RWPE2 (cell line): Measurements from ENCODE around the gene YPEL1.
A peak's percentile ranks its signal among the peaks of the same experiment; 100 is the strongest.
"Not testable (repeated sequence)": the region's sequence is repeated elsewhere in the genome, so short reads cannot be mapped to it uniquely, and the experiment has no call there.

ENCODE experiments used
- ATAC-seq: fragments of 200-7000 bp; cut with Tn5 transposase; 3 replicates; pipeline ENCODE4 v1.9.1; 2021; ENCODE audit warnings: low read depth
- DNase-seq: peaks from one replicate; pipeline ENCODE4 v3.0.0-alpha.2; 2020; ENCODE audit warnings: low spot score
- H3K27ac ChIP-seq: fragments of 450-650 bp; 2 replicates; pipeline ENCODE4 v1.5.1; 2017; ENCODE audit warnings: mild to moderate bottlenecking; ENCODE audit not compliant: poor library complexity, severe bottlenecking
- H3K27me3 ChIP-seq: fragments of 250-450 bp; sonication (Bioruptor Pico); 2 replicates; pipeline ENCODE4 v1.5.1; 2021; ENCODE audit warnings: mild to moderate bottlenecking, moderate library complexity; ENCODE audit not compliant: insufficient read depth, poor library complexity, severe bottlenecking
- H3K36me3 ChIP-seq: fragments of 250-450 bp; sonication (Bioruptor Pico); 2 replicates; pipeline ENCODE4 v1.5.1; 2020; ENCODE audit warnings: low read depth, mild to moderate bottlenecking, moderate library complexity
- H3K4me1 ChIP-seq: fragments of 250-450 bp; sonication (Bioruptor Pico); 2 replicates; pipeline ENCODE4 v1.5.1; 2021; ENCODE audit warnings: mild to moderate bottlenecking, moderate library complexity; ENCODE audit not compliant: insufficient read depth, poor library complexity, severe bottlenecking
- H3K4me3 ChIP-seq: fragments of 250-450 bp; sonication (Bioruptor Pico); 2 replicates; pipeline ENCODE4 v1.5.1; 2021; ENCODE audit warnings: mild to moderate bottlenecking, moderate library complexity; ENCODE audit not compliant: severe bottlenecking
- H3K9me3 ChIP-seq: fragments of 250-450 bp; sonication (Bioruptor Pico); 2 replicates; pipeline ENCODE4 v1.5.1; 2021; ENCODE audit warnings: mild to moderate bottlenecking, moderate library complexity; ENCODE audit not compliant: severe bottlenecking
- CTCF ChIP-seq: fragments of 450-650 bp; IDR thresholded peaks from one replicate; pipeline ENCODE4 v1.5.1; 2017; ENCODE audit warnings: mild to moderate bottlenecking, moderate library complexity; ENCODE audit not compliant: poor library complexity, severe bottlenecking

YPEL1 gene

GRCh38 chr22:21718499-21718898, 17.1 kb downstream of the YPEL1 start:
- Histone ChIP-seq H3K9me3 (no peaks in the 10 kb centered on the region), H3K27me3 (no peaks in the 10 kb centered on the region), H3K36me3 (no peaks in the 10 kb centered on the region), H3K4me3 (no peak overlapping the region), H3K4me1 (peaks cover 12% of the 10 kb centered on the region), H3K27ac (no peak overlapping the region)
- TF ChIP-seq CTCF, result no peak
- DNase-seq (no peak), ATAC-seq (no peak)

GRCh38 chr22:21716395-21717122, 19.0 kb downstream of the YPEL1 start:
- not testable (repeated sequence) for H3K9me3 ChIP-seq, H3K36me3 ChIP-seq, H3K27me3 ChIP-seq, DNase-seq, H3K27ac ChIP-seq, H3K4me3 ChIP-seq, ATAC-seq
- peaks cover 12% of the 10 kb centered on the region for H3K4me1 ChIP-seq

GRCh38 chr22:21714786-21715185, 20.8 kb downstream of the YPEL1 start:
- H3K27me3 ChIP-seq, result no peaks in the 10 kb centered on the region
- H3K27ac ChIP-seq, result peak overlapping the region; percentile 30
- ATAC-seq (peak; percentile 77), DNase-seq (no peak)
- H3K9me3 ChIP-seq, result no peaks in the 10 kb centered on the region
- H3K36me3 ChIP-seq, result no peaks in the 10 kb centered on the region
- no peak overlapping the region for H3K4me3 ChIP-seq
- no peak for TF ChIP-seq CTCF
- H3K4me1 ChIP-seq, result peaks cover 19% of the 10 kb centered on the region

GRCh38 chr22:21714059-21714770, 21.4 kb downstream of the YPEL1 start:
- Histone ChIP-seq H3K9me3 (peaks cover 3% of the 10 kb centered on the region), H3K36me3 (no peaks in the 10 kb centered on the region), H3K4me1 (peaks cover 19% of the 10 kb centered on the region), H3K27ac (peak overlapping the region; percentile 30), H3K27me3 (no peaks in the 10 kb centered on the region), H3K4me3 (no peak overlapping the region)
- DNase-seq (no peak), ATAC-seq (no peak)
- no peak for TF ChIP-seq CTCF

GRCh38 chr22:21713428-21714058, 22.1 kb downstream of the YPEL1 start:
- TF ChIP-seq CTCF, result peak; percentile 61
- H3K27me3 ChIP-seq, result no peaks in the 10 kb centered on the region
- H3K27ac ChIP-seq, result no peak overlapping the region
- no peaks in the 10 kb centered on the region for H3K36me3 ChIP-seq
- H3K4me3 ChIP-seq, result no peak overlapping the region
- H3K9me3 ChIP-seq, result peaks cover 5% of the 10 kb centered on the region
- peak; percentile 6; the same call in 2 of the 3 replicates for ATAC-seq
- no peak for DNase-seq
- peaks cover 19% of the 10 kb centered on the region for H3K4me1 ChIP-seq
